NCI-H2107 (cell line): ENCODE data around the gene FLYWCH2.
"Not testable (repeated sequence)": the region's sequence is repeated elsewhere in the genome, so short reads cannot be mapped to it uniquely, and the experiment has no call there.

Experiments used
- DNase-seq: peaks from one replicate; lab custom pipeline; 2025; lab: John Stamatoyannopoulos, UW

The FLYWCH2 gene

DNA sequence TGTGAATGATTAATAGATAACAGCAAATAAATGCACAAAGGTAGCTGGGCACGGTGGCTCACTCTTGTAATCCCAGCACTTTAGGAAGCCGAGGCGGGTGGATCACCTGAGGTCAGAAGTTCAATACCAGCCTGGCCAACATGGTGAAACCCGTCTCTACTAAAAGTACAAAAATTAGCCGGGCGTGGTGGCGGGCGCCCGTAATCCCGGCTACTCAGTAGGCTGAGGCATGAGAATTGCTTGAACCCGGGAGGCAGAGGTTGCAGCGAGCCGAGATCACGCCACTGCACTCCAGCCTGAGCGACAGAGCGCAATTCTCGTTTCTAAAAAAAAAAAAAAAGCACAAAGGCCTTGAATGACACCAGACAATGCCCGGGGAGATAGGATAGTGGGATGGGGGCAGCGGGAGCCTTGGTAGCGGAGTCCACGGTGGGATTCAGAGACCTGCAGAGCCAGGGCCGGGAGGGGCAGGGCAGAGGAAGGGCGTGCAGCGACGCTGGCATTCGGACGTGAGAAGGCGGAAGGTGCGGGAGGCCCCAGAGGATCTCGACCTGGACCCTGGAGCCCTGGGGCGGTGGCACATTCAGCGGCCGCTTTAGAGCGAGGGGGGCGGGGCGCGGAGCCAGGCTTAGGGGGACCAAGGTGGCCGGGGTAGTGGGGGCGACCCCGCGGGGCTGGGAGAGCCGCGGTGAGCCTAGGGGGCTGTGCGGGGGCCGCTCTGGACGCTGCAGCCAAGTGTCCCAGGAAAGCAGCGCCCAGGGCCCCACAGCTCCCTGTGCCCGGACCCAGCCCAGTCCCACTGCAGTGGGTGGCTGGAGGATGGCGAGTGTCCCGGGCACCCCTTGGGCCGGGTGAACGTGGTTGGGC lies 999 bp upstream of the FLYWCH2 start:
- no peak for DNase-seq

DNA sequence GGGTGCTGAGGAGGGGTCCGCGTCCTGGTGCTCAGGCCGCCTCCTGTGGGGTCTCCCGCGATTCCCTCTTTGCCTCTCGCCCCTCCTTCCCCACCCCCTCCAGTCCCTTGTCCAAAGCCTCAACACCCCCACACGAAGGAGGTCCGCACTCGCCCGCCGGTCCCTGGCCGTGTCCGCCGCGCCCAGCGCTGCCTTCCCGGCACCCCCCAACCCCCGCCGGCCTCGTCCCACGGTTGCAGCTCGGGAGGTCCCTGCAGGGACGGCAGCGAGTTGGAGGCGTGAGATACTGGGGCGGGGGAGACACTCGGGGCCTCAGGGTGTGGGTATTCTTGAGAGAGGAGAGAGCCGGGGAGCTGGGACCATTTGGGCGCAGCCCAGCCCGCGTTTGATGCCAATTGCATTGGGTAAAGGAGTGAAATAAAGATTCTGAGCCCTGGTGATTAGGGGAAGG lies 468 bp downstream of the FLYWCH2 start:
- no peak for DNase-seq

DNA sequence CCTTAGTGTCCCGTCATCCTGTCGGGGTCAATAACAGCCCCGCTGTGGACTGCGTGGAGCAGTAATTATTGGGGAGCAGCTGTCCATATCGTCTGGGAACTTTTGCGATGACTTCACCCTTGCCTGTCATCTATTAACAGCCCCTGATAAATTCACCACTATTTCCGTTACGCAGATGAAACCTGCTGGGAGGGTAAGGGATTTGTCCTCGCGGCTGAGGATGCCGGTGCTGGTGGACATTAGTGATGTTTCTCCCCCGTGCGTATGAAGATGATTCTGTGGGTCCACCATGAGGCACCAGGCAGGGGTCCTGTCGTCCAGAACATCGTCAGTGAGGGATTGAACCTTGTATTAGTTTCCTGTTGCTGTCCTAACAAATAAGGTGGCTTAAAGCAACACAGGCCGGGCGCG lies 1.0 kb downstream of the FLYWCH2 start:
- DNase-seq = no peak

DNA sequence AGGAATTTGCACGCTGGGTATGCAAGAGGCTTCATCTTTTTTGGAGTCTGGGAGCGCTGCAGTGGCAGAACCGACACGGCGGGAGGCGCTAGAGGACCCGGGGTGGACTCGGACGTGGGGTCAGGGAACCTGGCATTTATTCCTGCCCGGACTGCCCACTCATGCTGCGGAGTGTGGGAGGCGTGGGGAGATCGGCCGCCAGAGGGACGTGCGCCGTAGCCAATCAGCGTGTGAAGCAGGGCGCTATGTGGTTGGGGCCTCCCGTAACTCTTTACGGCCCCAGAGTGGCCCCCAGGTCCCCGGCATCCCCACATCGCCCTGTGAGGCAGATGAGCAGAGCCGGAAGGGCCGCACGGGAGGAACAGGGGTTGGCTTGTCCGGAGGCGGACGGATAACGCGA lies 11.2 kb downstream of the FLYWCH2 start:
- no peak for DNase-seq

DNA sequence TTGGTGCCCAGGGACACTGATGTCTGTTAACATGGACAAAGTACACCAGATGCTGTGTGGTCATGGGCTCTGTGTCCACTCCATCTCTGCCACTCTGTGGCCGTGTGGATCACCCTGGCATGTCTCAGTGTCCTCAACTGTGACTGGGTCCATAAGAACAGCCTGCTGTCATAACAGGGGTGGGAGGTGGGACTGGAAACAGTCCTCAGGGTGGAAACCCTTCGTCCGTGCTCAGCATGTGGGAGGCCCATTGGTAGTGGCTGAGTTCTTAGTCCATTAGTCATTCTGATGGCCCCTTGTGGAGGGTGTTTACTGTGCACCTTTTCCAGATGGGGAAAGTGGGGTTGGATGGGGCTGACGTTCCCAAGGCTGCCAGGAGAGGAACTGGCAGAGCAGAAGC lies 12.8 kb downstream of the FLYWCH2 start:
- DNase-seq = no peak

DNA sequence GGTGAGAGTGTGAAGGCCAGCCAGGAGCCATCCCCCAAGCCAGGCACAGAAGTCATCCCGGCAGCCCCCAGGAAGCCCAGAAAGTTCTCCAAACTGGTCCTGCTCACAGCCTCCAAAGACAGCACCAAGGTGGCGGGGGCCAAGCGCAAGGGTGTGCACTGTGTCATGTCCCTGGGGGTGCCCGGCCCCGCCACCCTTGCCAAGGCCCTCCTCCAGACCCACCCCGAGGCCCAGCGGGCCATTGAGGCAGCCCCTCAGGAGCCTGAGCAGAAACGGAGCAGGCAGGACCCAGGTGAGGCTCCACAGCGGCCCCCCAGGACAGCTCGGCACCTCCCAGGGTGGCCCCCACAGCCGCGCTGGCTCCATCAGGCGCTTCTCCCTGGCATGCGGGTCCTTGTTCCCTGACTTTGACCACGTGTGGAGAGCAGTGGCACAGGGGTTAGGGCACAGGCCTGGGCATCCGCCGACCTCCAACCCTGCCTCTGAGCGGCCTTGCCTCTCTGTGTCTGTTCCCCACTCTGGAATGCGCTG lies 13.5 kb downstream of the FLYWCH2 start:
- no peak for DNase-seq

DNA sequence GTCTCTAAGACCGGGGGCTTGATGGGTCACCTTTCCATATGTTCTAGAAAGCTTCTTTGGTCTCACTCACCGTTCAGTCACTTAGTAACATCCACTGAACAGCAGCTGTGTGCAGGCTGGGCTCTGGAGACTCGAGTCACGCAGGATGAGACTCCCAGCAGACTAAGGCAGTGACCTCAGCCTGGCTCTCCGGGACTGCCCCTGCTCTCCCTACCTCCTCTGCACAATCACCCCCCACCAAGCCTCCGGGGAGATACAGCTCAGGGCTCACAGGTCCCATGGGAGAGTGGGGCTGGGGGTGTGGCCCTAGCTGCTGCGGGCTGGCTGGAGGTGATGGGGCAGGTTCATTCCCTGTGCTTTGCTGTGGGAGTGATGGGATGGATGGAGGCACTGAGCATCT lies 14.1 kb downstream of the FLYWCH2 start:
- DNase-seq = no peak

DNA sequence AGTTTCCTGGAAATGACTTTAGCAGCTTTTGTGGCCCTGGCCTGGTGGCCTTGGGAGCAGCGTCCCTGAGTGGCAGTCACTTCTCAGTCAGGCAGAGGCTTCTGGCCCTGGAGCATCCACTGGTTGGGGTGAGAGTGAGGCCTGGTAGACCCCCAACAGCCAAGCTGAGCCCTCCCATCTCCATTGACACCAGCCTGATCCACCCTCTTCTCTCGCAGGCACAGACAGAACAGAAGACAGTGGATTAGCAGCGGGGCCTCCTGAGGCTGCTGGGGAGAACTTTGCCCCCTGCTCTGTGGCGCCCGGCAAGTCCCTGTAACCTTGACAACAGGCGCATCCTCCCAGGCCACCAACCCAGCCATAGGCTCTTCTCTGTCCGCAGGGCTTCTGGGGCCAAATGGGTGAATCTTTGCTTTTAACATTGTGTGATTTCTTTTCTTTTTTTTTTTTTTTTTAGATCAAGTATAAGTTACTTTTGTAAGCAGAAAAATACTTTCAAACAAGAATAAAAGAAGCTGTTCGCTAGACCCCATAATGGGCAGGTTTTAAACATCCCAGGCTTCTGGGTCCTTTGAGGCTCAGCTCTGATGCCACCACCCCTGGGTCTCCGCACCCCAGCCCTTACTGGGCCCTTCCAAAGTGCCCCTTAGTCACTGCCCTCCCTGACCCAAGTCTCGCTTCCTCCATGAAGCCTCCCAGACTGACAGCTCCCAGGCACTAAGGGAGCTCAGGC lies 16.0 kb downstream of the FLYWCH2 start:
- no peak for DNase-seq

DNA sequence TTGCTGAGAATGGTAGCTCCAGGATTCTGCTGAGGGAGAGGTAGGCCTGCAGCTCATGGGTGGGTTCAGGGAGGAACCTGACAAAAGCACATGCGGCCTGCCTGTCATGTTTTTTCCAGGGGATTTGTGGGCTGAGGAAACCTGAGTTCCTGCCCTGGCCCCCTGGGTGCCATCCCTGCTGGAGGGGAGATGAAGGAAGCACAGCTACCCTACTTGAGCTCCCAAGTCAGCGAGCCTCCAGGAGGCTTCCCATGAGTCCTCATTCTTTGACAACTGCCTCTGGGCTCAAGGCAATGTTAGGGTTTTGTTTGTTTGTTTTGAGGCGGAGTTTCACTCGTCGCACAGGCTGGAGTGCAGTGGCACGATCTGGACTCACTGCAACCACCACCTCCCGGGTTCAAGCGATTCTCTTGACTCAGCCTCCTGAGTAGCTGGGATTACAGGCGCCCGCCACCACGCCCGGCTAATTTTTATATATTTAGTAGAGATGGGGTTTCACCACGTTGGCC lies 16.6 kb downstream of the FLYWCH2 start:
- no peak for DNase-seq

DNA sequence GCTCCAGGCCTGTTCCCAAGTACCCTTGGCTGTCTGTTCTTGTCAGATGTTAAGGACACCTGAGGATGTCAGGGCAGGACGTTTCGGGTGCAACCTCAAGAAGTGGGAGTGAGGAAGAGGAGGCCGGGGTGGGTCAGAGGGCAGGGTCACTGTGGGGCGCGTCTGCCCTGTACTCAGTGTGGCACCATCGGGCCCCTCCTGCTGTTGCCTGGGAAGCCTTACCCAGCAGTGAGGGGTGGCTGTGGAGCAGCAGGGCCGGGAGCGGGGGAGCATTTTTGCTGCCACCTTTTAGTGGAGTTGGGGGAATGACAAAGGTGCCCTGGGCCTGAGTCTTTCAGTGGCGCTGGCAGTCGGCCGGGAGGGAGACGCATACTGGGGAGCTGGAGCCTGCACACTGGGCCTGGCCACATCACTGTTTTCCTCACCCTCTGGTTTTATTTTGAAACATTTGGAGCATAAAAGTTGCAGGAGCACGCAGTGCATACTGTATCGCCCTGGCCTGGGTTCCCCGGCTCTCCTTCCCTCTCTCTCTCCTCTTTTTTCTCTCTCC lies 17.6 kb downstream of the FLYWCH2 start:
- no peak for DNase-seq

DNA sequence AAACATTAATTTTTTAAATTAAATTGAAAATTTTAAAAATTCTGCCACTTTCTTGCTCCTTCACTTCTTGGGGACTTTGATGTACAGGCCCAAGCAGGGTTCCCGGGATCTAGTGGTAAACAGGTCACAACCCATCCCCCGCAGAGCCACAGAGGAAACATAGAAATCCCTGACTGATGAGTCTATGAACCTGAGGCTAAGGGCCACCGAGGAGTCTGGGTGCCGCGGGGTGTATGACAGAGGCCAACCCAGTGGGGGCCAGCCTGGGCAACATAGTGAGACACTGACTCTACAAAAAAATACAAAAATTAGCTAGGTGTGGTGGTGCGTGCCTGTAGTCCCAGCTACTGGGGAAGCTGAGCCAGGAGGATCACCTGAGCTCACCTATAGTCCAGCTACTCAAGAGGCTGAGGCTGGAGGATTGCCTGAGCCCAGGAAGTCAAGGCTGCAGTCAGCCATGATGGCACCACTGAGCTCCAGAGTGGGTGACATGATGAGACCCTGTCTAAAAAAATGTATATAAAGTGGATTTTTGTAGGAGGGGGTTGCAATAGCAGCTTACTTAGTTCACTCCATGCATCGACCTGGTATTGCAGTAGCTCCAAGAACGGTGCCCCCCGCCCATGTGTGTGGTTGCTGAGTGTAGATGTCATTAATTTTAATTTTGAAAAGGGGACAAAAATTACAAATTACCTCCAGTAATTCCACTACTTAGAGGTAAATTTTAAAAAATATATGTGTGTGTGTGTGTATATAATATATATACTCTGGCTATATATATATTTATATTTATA lies 19.5 kb downstream of the FLYWCH2 start:
- no peak for DNase-seq

DNA sequence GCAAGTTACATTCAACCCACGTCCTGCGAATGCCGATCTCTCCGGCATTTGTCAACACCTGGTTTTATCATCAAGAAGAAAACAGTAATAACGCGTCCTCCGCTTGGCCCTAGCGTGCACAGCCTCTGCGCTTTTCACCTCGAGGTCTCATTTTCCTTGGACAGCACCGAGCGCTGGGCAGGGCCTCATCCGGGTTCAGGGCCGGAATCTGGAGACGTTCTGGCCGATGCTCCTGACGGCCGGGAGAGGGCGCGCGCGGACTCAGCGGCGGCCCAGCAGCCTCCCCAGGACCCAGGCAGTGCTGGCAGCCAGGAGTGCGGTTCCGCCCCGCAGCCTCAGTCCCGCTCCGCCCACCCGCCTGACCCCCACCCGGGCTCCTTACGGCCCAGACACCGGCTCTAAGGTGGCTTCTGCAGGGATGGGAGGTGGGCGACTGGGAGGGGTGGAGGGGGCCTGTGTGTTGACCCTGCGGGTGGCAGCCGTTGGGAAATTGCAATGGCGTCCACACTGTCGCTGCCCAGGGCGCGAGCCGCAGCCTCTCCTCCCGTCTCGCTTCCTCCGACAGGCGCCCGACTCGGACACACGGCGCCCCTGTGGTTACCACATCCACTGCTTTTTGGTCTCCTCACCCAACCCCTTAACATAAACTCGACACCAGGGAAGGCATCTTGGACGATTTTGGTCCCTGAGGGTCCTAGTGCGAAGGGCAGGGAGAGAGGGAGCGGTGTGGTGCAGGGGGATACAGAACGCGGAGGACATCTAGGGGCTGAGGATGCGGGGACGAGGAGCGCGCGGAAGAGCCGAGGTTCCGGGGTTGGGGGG lies 21.3 kb downstream of the FLYWCH2 start:
- DNase-seq = peak; percentile 66

DNA sequence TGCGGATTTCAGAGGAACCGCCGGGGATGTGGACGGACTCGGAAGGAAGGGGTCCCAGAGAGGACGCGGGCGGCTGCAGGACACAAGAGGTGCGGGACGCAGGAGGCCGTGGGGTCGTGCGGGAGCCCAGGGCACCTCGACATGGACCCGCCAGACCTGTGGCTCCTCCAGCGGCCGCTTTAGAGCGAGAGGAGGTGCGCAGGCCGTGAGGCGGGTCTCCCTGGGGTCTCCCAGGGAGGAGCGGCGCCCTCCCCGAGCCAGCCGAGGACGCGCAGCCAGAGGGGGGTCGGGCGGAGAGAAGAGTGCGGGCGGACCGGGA lies 21.9 kb downstream of the FLYWCH2 start:
- DNase-seq = no peak

DNA sequence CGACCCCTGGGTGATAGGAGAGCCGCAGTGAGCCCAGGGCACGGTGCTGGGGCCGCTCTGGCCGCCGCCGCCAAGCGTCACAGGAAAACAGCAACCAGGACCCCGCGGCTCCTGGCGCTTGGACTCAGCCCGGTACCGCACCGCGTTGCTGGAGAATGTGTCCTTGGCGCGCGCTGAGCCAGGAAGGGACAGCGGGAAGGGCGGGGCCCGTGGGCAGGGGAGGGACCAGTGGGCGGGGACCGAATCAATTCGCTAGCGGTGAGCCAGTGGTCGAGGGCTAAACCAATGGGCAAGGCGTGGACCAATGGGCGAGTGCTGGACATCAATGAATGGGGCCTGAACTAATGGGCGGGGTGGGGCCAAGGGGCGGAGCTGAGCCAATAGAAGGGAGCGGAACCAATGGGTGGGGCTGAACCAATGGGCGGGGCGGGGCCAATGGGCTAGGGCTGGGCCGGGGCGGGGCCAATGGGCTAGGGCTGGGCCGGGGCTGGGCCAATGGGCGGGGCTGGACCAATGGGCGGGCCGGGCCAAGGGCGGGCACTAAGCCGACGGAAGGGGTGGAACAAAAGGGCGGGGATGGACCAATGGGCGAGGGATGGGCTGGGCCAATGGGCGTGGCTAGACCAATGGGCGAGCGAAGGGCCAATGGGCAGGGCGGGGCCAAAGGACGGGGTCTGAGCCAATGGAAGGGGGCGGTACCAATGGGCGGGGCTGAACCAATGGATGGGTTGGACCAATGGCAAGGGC lies 22.4 kb downstream of the FLYWCH2 start:
- peak; percentile 99 for DNase-seq

DNA sequence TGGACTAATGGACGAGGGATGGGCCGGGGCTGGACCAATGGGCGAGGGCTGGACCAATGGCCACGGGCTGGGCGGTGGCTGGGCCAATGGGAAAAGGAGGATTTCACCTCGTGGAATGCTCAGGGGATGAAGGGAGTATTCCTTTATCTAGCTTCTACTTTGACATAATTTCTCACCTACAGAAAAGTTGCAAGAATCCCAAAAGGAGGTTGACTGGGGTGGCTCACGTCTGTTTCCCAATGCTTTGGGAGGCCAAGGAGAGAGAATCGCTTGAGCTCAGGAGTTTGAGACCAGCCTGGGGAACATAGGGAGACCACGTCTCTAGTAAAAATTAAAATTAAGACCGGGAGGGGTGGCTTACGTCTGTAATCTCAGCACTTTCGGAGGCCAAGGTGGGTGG lies 23.0 kb downstream of the FLYWCH2 start:
- no peak for DNase-seq

DNA sequence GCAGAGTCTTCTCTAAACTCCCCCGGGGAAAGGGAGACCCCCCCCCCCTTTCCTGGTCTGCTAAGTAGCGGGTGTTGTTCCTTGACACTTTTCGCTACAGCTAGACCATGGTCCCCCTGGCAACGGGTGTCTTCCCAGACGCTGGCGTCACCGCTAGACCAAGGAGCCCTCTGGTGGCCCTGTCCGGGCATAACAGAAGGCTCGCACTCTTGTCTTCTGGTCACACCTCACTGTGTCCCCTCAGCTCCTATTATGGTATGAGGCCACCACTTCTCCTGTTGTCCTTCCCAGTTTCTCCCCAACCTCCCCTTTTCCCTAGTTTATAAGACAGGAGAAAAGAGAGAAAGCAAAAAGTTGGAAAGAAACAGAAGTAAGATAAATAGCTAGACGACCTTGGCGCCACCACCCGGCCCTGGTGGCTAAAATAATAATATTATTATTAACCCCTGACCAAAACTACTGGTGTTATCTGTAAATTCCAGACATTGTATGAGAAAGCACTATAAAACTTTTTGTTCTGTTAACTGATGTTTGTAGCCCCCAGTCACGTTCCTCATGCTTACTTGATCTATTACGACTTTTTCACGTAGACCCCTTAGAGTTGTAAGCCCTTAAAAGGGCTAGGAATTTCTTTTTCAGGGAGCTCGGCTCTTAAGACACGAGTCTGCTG lies 24.2 kb downstream of the FLYWCH2 start:
- not testable (repeated sequence) for DNase-seq

DNA sequence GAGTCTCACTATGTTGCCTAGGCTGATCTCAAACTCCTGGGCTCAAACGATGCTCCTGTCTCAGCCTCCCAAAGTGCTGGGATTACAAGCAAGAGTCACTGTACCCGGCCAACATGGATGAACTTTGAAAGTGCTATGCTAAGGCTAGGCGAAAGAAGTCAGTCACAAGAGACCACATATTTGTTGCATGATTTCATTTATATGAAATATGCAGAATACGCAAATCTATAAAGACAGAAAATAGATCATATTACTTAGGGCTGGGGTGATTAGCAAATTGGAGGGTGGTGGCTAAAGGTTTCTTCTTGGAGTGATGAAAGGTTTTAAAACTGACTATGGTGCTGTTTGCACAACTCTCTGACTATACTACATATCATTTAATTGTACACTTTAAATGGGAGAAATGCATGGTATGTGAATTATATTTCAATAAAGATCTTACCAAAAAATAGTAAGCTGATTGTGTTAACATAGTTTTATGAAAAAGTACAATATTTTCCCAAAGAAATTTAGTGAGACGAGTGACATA lies 27.5 kb downstream of the FLYWCH2 start:
- no peak for DNase-seq

DNA sequence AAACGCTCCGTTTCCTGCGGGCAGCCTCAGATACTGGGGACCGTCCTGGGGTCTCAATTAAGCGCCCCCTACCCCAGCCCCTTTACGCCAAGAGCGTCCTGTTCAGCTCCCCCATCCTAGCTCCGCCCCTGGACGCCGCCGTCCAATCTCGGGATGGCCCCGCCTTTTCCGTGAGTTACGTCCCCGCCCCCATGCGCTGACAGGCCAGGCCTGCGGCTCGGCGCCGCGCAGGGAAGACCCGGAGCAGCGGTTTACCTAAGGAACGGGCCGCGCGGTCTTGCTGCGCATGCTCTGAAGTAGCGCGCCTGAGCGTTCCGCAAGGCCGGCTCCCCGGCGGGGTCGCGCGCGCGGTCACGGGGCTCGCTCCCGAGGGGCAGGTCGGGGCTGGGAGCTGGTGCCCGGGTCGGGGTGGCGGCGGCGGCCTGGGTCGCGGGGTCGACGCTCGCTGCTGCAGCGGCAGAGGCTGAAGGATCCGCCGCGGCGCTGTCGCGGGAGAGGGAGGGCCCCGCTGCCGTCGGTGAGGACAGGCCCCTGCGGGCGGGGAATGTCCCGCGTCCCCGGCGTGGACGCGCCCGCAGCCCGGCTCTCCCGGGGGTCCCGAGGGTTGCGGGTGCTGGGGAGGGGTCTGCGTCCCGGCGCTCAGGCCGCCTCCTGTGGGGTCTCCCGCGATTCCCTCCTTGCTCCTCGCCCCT lies 28.8 kb downstream of the FLYWCH2 start, which contains the start of gene FLYWCH1:
Gene FLYWCH1 (plus strand): TSS at position 294 of the 692 bp plus-strand sequence. CDS start 17,755 bp downstream, outside the sequence.
- peak; percentile 97 for DNase-seq
